A549 treated with dexamethasone at 1 μM for 4 hours (cell line): ENCODE results near the gene C9orf43. TPM values are rescaled to one million over a fixed set of nuclear protein-coding genes. Genes with fewer than 3 reads are reported as not detected.

ENCODE experiments used
- total RNA-seq: library from RNA; stranded (reverse); fragments of 200-300 nt; extraction: Qiagen RNA extraction; gene quantifications from 5 replicates; pipeline ENCODE4 v1.2.3, GENCODE V29; 2022

The C9orf43 gene
- 0.45 to 0.63 TPM (median 0.60 TPM) in 5 replicates for total RNA-seq

DNA sequence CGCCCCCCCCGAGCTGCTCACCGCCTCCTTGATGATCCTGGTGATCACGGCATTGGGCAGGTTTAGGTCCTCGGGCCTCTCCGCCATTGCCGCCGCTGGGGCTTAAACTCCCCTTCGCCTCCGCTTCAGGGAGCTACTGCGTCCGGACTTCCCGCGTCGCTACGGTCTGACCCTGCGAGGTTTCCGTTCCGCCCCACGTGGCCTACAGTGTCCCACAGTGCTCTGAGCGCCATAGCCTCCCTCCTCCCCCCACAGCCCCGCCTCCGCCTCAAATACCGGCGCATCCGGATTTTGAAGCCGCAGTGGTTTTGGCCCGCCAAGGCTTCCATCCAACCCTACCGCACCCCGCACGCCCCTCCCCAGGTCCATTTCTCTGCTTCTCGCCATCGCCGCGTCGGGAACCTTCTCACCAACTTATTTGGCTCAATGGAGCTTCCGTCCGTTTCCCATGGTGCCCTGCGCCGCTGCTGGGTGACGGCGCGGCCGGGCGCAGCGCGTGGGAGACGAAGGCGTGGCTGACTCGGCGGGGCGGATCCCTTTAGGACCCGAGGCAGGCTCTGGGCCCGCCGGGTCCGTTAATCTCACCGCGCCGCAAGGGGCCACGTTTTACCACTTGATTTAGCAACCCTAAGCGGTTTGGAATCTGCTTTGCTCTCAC lies at the start of gene C9orf43, which contains the start of gene POLE3:
Gene C9orf43 (plus strand): TSS at position 541 of the 658 bp plus-strand sequence. CDS start 2,747 bp downstream, outside the sequence.
Gene POLE3 (minus strand): TSS at position 469 of the 658 bp plus-strand sequence. CDS start 382 bp downstream, at position 87.

GRCh38 chr9:113376634-113377567 lies 33.6 kb upstream of the C9orf43 start, which contains the start of gene HDHD3:
Gene HDHD3 (minus strand): TSS chr9:113376986. CDS start chr9:113374354, 2,632 bp downstream.

GRCh38 chr9:113401027-113401792 lies 9.3 kb upstream of the C9orf43 start, which contains the start of gene ALAD:
Gene ALAD (minus strand): TSS chr9:113401284. CDS start chr9:113393559, 7,725 bp downstream.

DNA sequence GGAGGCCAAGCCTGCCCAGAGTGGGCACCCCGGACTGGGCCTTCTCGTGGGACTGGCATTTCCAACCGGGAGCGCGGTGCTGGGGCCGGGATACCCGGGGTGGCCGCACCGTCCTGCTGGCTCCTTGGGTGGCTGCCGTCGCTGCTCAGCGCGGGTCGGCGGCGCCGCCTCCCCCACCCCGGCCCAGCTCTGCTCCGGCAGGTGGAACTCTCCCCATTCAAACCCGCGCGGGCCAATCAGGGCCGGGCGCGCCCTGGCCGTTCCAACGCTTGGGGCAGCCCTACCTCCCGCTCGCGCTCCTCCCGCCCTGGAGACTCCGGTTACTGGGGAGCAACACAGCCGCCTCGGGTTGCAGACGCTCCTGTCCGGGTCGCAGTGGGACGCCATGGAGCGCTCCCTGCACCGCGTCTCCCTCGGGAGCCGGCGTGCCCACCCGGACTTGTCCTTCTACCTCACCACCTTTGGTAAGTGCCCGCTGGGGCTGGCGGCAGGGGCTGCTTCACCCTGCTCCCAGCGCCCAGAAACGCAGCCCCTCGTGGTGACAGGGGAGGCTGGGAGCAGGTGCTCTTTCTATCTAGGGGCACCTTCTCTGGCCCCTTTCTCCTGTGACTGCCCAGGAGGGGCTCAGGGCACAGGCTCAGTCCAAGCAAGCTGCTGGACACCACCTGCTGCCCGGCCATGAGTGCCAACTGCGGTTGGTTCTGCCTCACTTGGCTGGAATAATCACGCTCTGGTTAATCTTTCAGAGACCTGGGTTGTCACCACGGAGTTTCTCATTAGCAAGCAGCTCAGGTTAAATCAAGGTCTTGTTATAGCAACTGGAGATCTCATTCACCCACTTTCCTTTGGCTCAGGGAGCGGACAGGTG lies 53.1 kb downstream of the C9orf43 start, which contains the start of gene RGS3:
Gene RGS3 (plus strand): TSS at position 310 of the 868 bp plus-strand sequence. CDS start 76 bp downstream, at position 386.

Other genes with a start within 250 kb of the C9orf43 start
- 15.5 to 18.5 TPM (median 18.0 TPM) in 5 replicates for gene FKBP15, start 189.5 kb upstream of the C9orf43 start, total RNA-seq
- 18.9 to 21.7 TPM (median 20.3 TPM) in 5 replicates for gene SLC31A1, start 189.2 kb upstream of the C9orf43 start, total RNA-seq
- gene CDC26, start 135.2 kb upstream of the C9orf43 start, total RNA-seq = 41.7 to 63.9 TPM (median 48.5 TPM) in 5 replicates
- gene PRPF4, start 135.1 kb upstream of the C9orf43 start, total RNA-seq = 55.9 to 60.3 TPM (median 57.5 TPM) in 5 replicates
- gene RNF183, start 107.4 kb upstream of the C9orf43 start, total RNA-seq = 0.07 to 0.17 TPM (median 0.11 TPM) in 3 of 5 replicates, not detected in the others
- 0.85 to 1.6 TPM (median 1.2 TPM) in 5 replicates for gene WDR31, start 70.5 kb upstream of the C9orf43 start, total RNA-seq
- gene BSPRY, start 61.2 kb upstream of the C9orf43 start, total RNA-seq = 0.05 to 0.11 TPM (median 0.08 TPM) in 4 of 5 replicates, not detected in the other
- gene HDHD3, start 33.8 kb upstream of the C9orf43 start, total RNA-seq = 18.3 to 20.5 TPM (median 19.1 TPM) in 5 replicates
- gene ALAD, start 9.5 kb upstream of the C9orf43 start, total RNA-seq = 13.1 to 16.0 TPM (median 14.5 TPM) in 5 replicates
- gene POLE3, start 72 bp upstream of the C9orf43 start, total RNA-seq = 89.2 to 114 TPM (median 107 TPM) in 5 replicates
- gene RGS3, start 53.0 kb downstream of the C9orf43 start, total RNA-seq = 14.3 to 17.0 TPM (median 14.7 TPM) in 5 replicates